ENCODE results near the gene MYO16. TPM values are rescaled to one million over a fixed set of nuclear protein-coding genes. Genes with fewer than 3 reads are reported as not detected.

Gene MYO16
- total RNA-seq, 1 donor from 2014 or later: 22.0 TPM

GRCh38 chr13:108851660-108852059 lies 222.2 kb downstream of the MYO16 start:
- no peak for DNase-seq
- Mint-ChIP-seq H3K36me3 (ENCODE audit: unreplicated experiment) (no peaks in the 10 kb centered on the region), H3K9me3 (ENCODE audit: unreplicated experiment) (no peaks in the 10 kb centered on the region), H3K4me1 (ENCODE audit: low read depth, unreplicated experiment) (no peaks in the 10 kb centered on the region), H3K27ac (ENCODE audit: unreplicated experiment) (no peak overlapping the region), H3K27me3 (ENCODE audit: unreplicated experiment) (no peaks in the 10 kb centered on the region), H3K4me3 (ENCODE audit: unreplicated experiment) (no peak overlapping the region)
- TF ChIP-seq CTCF (IDR thresholded peaks at IDR 0.05; ENCODE audit: partially characterized antibody, unreplicated experiment): no peak

GRCh38 chr13:108853031-108853430 lies 223.6 kb downstream of the MYO16 start:
- Mint-ChIP-seq H3K27ac (ENCODE audit: unreplicated experiment) (no peak overlapping the region), H3K9me3 (ENCODE audit: unreplicated experiment) (no peaks in the 10 kb centered on the region), H3K4me1 (ENCODE audit: low read depth, unreplicated experiment) (peaks cover 3% of the 10 kb centered on the region), H3K27me3 (ENCODE audit: unreplicated experiment) (no peaks in the 10 kb centered on the region), H3K4me3 (ENCODE audit: unreplicated experiment) (no peak overlapping the region), H3K36me3 (ENCODE audit: unreplicated experiment) (peaks cover 5% of the 10 kb centered on the region)
- no peak for DNase-seq
- no peak for TF ChIP-seq CTCF (IDR thresholded peaks at IDR 0.05; ENCODE audit: partially characterized antibody, unreplicated experiment)

GRCh38 chr13:108855737-108856387 lies 226.5 kb downstream of the MYO16 start:
- DNase-seq: no peak
- peaks cover 5% of the 10 kb centered on the region for H3K27me3 Mint-ChIP-seq (ENCODE audit: unreplicated experiment)
- no peak overlapping the region for H3K4me3 Mint-ChIP-seq (ENCODE audit: unreplicated experiment)
- H3K27ac Mint-ChIP-seq (ENCODE audit: unreplicated experiment): no peak overlapping the region
- no peak for TF ChIP-seq CTCF (IDR thresholded peaks at IDR 0.05; ENCODE audit: partially characterized antibody, unreplicated experiment)
- H3K9me3 Mint-ChIP-seq (ENCODE audit: unreplicated experiment): peaks cover 5% of the 10 kb centered on the region
- H3K4me1 Mint-ChIP-seq (ENCODE audit: low read depth, unreplicated experiment): peaks cover 21% of the 10 kb centered on the region
- peaks cover 5% of the 10 kb centered on the region for H3K36me3 Mint-ChIP-seq (ENCODE audit: unreplicated experiment)

- peaks cover 5% of the 10 kb centered on the region for H3K36me3 Mint-ChIP-seq (ENCODE audit: unreplicated experiment)
- TF ChIP-seq CTCF (IDR thresholded peaks at IDR 0.05; ENCODE audit: partially characterized antibody, unreplicated experiment): no peak
- H3K4me1 Mint-ChIP-seq (ENCODE audit: low read depth, unreplicated experiment): peaks cover 21% of the 10 kb centered on the region
- H3K4me3 Mint-ChIP-seq (ENCODE audit: unreplicated experiment): no peak overlapping the region
- peaks cover 5% of the 10 kb centered on the region for H3K27me3 Mint-ChIP-seq (ENCODE audit: unreplicated experiment)
- peaks cover 5% of the 10 kb centered on the region for H3K9me3 Mint-ChIP-seq (ENCODE audit: unreplicated experiment)
- no peak overlapping the region for H3K27ac Mint-ChIP-seq (ENCODE audit: unreplicated experiment)
- DNase-seq: no peak
These were observed 229.3 kb downstream of the MYO16 start for GRCh38 chr13:108858676-108859075.

- Mint-ChIP-seq H3K36me3 (ENCODE audit: unreplicated experiment) (peaks cover 5% of the 10 kb centered on the region), H3K4me1 (ENCODE audit: low read depth, unreplicated experiment) (peaks cover 21% of the 10 kb centered on the region), H3K9me3 (ENCODE audit: unreplicated experiment) (peaks cover 5% of the 10 kb centered on the region), H3K4me3 (ENCODE audit: unreplicated experiment) (no peak overlapping the region), H3K27ac (ENCODE audit: unreplicated experiment) (no peak overlapping the region), H3K27me3 (ENCODE audit: unreplicated experiment) (peaks cover 5% of the 10 kb centered on the region)
- no peak for DNase-seq
- no peak for TF ChIP-seq CTCF (IDR thresholded peaks at IDR 0.05; ENCODE audit: partially characterized antibody, unreplicated experiment)
These were observed 230.0 kb downstream of the MYO16 start for GRCh38 chr13:108859197-108860012.
